Measurements from ENCODE around the gene CHAT.

Gene CHAT

DNA sequence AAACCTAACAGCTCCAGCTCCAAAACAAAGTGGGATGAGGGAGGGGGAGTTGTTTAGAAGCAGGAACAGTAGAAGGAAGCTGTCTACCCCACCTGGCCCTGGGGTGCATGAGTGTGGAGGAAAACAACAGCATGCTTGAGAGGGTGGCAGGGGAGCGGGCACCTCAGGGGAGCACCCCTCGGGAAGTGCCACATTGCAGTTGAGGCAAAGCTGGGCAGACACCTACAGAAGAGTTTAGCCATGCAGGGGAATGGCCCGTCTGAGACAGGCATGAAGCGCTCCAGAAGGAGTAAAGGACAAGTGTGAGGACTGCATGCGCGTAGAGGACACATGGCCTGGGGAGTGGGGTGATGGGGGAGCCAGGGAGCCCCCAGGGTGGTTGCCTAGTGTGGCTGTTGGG lies 18.1 kb downstream of the CHAT start:
- no peak overlapping the region for H3K4me3 ChIP-seq (ENCODE audit: low read length)
- no peak overlapping the region for H3K27ac ChIP-seq (ENCODE audit: low read length)
- H3K4me1 ChIP-seq (ENCODE audit: control insufficient read depth, insufficient read depth, low read length) = no peaks in the 10 kb centered on the region
- H3K27me3 ChIP-seq (ENCODE audit: control insufficient read depth, insufficient read depth, low read length) = no peaks in the 10 kb centered on the region
- no peak for DNase-seq (ENCODE audit: low read depth, low spot score)
- no peaks in the 10 kb centered on the region for H3K36me3 ChIP-seq (ENCODE audit: control insufficient read depth, insufficient read depth, low read length)
- no CpG with 5 or more reads among the region's 6 CpGs for WGBS (ENCODE audit: insufficient coverage, insufficient read length)
- no peaks in the 10 kb centered on the region for H3K9me3 ChIP-seq (ENCODE audit: control insufficient read depth, insufficient read depth, low read length)

DNA sequence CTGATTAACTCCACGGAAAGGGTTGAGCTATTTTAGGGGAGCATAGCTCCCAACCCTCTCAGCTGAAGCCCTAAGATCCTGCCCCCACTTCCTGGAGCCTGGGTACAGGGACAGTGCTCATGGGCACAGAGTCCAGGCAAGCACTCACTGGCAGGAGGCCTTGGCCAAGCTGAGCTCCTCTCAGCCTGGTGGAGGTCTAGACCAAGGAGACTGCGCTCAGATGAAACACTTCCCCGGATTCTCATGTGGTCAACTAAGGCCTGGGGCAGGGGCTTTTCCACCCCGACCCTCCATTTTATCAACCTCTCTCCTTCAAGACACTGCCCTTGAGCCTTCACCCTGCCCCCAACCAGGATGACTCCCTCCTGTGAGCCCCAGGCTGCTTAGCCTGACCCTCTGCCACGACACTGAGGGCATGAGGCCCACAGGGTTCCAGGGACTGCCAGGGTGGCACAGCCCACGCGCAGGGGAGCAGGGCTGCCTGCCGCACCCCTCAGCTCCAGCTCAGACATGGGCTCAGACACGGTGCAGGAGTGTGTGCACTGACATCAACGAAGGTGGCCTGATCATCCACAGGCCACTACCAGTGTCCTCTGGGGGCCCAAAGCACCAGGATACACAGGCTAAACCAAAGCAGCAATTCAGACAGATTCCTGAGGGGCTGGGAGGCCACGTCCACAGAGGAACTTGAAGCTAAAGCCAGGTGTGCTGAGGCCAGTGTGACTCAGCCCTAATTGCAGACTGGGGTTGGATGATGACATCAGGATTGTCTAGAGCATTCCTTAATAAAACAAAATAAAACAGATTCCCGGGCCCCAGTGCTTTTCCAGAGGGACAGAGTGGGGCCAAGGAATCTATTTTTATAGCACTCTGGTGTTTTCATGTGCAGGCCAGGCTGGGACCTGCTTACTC lies 18.8 kb downstream of the CHAT start:
- no CpG with 5 or more reads among the region's 12 CpGs for WGBS (ENCODE audit: insufficient coverage, insufficient read length)
- H3K27ac ChIP-seq (ENCODE audit: low read length) = no peak overlapping the region
- H3K9me3 ChIP-seq (ENCODE audit: control insufficient read depth, insufficient read depth, low read length) = no peaks in the 10 kb centered on the region
- H3K27me3 ChIP-seq (ENCODE audit: control insufficient read depth, insufficient read depth, low read length) = no peaks in the 10 kb centered on the region
- H3K36me3 ChIP-seq (ENCODE audit: control insufficient read depth, insufficient read depth, low read length) = no peaks in the 10 kb centered on the region
- no peak for DNase-seq (ENCODE audit: low read depth, low spot score)
- H3K4me1 ChIP-seq (ENCODE audit: control insufficient read depth, insufficient read depth, low read length) = no peaks in the 10 kb centered on the region
- H3K4me3 ChIP-seq (ENCODE audit: low read length) = no peak overlapping the region

DNA sequence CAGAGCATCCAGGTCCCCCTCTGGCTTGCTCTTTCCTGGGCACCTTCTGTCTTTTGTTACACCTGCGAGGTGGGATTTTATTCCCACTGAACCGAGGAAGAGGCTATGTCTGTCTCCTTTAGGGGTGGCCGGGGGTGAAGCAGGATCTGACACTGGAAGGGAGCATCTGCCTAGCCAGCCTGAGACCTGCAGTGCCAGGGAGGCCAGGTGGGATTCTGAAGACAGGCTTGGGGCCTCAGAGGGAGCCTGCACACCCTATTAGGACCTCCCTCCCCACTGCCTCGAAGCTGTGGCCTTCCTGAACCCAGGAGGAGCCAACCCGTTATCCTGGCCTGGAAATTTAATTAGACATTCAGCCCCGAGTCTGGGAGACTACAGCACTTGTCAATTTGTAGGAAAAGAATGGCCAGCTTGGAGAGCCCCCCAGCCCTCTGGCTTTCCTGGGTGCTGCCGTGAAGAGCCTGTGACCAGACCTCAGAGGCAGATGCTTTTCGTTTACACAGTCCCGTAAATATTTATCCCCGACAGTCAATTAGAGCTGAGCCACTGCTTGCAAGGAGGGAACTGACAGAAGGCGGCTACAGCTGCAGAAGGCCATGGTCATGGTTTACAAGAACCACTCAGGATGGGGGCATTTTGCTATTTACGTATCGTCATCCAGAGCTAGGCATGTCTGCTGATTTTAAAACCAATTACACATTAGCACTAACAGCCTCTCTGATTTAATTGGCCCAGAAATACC lies 19.7 kb downstream of the CHAT start:
- Histone ChIP-seq H3K4me1 (ENCODE audit: control insufficient read depth, insufficient read depth, low read length) (no peaks in the 10 kb centered on the region), H3K9me3 (ENCODE audit: control insufficient read depth, insufficient read depth, low read length) (no peaks in the 10 kb centered on the region), H3K4me3 (ENCODE audit: low read length) (no peak overlapping the region), H3K27me3 (ENCODE audit: control insufficient read depth, insufficient read depth, low read length) (no peaks in the 10 kb centered on the region), H3K36me3 (ENCODE audit: control insufficient read depth, insufficient read depth, low read length) (no peaks in the 10 kb centered on the region), H3K27ac (ENCODE audit: low read length) (no peak overlapping the region)
- DNase-seq (ENCODE audit: low read depth, low spot score) = no peak
- no CpG with 5 or more reads among the region's 13 CpGs for WGBS (ENCODE audit: insufficient coverage, insufficient read length)

DNA sequence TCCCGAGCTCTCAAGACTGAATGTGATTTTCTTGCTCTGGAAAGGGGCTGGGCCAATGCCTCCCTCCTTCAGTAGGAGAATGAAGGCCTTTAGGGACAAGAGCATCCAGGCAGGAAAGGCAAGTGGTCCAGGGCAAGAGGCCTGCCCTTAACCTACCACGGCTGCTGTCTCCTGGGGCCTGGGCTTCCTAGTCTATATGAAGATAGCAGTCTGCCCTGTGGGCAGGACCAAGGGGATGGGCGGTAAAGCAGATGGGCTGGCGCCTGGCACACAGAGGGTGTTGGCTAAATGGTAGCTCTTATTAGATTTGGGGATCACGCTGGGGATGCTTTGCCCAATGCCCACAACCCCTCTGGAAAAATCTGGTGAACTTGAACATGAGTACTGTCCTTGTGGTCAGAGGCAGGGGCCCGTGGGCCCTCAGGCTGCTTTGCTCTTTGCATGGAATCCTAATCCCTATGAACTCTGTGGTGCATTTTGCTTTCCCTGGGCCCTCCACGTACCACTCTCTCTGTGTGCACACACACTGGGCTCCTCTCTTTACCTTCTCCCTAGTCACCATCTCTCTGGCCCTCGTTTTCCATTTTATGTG lies 20.3 kb downstream of the CHAT start:
- Histone ChIP-seq H3K4me3 (ENCODE audit: low read length) (no peak overlapping the region), H3K36me3 (ENCODE audit: control insufficient read depth, insufficient read depth, low read length) (no peaks in the 10 kb centered on the region), H3K27ac (ENCODE audit: low read length) (no peak overlapping the region), H3K27me3 (ENCODE audit: control insufficient read depth, insufficient read depth, low read length) (no peaks in the 10 kb centered on the region), H3K9me3 (ENCODE audit: control insufficient read depth, insufficient read depth, low read length) (no peaks in the 10 kb centered on the region), H3K4me1 (ENCODE audit: control insufficient read depth, insufficient read depth, low read length) (no peaks in the 10 kb centered on the region)
- no CpG with 5 or more reads among the region's 8 CpGs for WGBS (ENCODE audit: insufficient coverage, insufficient read length)
- no peak for DNase-seq (ENCODE audit: low read depth, low spot score)

DNA sequence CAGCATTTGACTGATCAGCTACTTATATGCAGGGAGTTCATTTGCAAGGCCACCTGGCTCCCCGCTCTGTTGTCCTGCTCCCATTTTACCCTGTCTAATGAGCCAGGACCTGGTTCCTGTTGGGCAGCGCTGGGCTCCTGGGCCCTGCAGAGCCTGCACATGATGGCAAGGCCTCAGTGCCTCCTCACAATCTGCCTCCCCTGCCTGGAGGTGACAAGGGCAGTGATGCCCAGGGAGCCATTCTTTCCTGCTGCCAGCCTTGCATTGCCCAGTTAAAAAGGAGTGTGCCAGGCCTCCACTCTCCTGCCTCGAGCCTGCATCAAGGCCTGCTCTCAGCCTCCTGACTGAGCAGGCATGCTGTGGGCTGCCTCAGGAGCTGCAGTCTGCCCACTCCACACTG lies 28.5 kb downstream of the CHAT start:
- WGBS (ENCODE audit: insufficient coverage, insufficient read length) = no CpG with 5 or more reads among the region's 3 CpGs
- Histone ChIP-seq H3K27ac (ENCODE audit: low read length) (no peak overlapping the region), H3K4me3 (ENCODE audit: low read length) (no peak overlapping the region), H3K4me1 (ENCODE audit: control insufficient read depth, insufficient read depth, low read length) (0 out of 2 replicates have a peak, but pooled peaks cover 1% of the 10 kb centered on the region), H3K9me3 (ENCODE audit: control insufficient read depth, insufficient read depth, low read length) (no peaks in the 10 kb centered on the region), H3K36me3 (ENCODE audit: control insufficient read depth, insufficient read depth, low read length) (no peaks in the 10 kb centered on the region), H3K27me3 (ENCODE audit: control insufficient read depth, insufficient read depth, low read length) (no peaks in the 10 kb centered on the region)
- no peak for DNase-seq (ENCODE audit: low read depth, low spot score)

- Histone ChIP-seq H3K9me3 (ENCODE audit: control insufficient read depth, insufficient read depth, low read length) (no peaks in the 10 kb centered on the region), H3K36me3 (ENCODE audit: control insufficient read depth, insufficient read depth, low read length) (no peaks in the 10 kb centered on the region), H3K4me1 (ENCODE audit: control insufficient read depth, insufficient read depth, low read length) (0 out of 2 replicates have a peak, but pooled peaks cover 1% of the 10 kb centered on the region), H3K27ac (ENCODE audit: low read length) (no peak overlapping the region), H3K27me3 (ENCODE audit: control insufficient read depth, insufficient read depth, low read length) (no peaks in the 10 kb centered on the region), H3K4me3 (ENCODE audit: low read length) (no peak overlapping the region)
- no peak for DNase-seq (ENCODE audit: low read depth, low spot score)
- no CpG with 5 or more reads among the region's 5 CpGs for WGBS (ENCODE audit: insufficient coverage, insufficient read length)
These were observed 29.6 kb downstream of the CHAT start for GRCh38 chr10:49643241-49644034.

- Histone ChIP-seq H3K4me1 (ENCODE audit: control insufficient read depth, insufficient read depth, low read length) (0 out of 2 replicates have a peak, but pooled peaks cover 2% of the 10 kb centered on the region), H3K27me3 (ENCODE audit: control insufficient read depth, insufficient read depth, low read length) (no peaks in the 10 kb centered on the region), H3K27ac (ENCODE audit: low read length) (no peak overlapping the region), H3K36me3 (ENCODE audit: control insufficient read depth, insufficient read depth, low read length) (no peaks in the 10 kb centered on the region), H3K4me3 (ENCODE audit: low read length) (no peak overlapping the region), H3K9me3 (ENCODE audit: control insufficient read depth, insufficient read depth, low read length) (no peaks in the 10 kb centered on the region)
- no peak for DNase-seq (ENCODE audit: low read depth, low spot score)
- WGBS (ENCODE audit: insufficient coverage, insufficient read length) = no CpG with 5 or more reads among the region's 7 CpGs
These were observed 30.3 kb downstream of the CHAT start for GRCh38 chr10:49644035-49644646.

DNA sequence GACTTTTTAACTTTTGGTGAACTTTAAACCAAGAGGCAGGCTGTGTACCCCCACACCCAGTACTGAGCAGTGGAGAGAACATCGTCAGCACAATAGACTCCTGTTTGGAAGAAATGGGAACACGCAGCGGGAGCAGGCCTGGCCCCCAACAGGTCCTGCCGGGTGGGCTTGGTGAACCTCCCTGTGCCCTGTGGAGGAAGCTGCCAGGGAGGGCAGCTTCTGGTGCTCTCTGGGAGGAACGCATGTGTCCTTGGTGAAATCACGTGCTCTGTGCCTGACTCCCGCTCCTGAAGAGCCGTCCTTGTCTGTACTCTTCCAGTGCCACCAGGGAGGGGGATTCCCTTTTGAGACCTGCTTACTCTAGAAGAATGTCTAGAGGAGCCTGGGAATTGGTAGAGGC lies 31.6 kb downstream of the CHAT start:
- no peak overlapping the region for H3K27ac ChIP-seq (ENCODE audit: low read length)
- no peak for DNase-seq (ENCODE audit: low read depth, low spot score)
- 0 out of 2 replicates have a peak, but pooled peaks cover 3% of the 10 kb centered on the region for H3K4me1 ChIP-seq (ENCODE audit: control insufficient read depth, insufficient read depth, low read length)
- H3K9me3 ChIP-seq (ENCODE audit: control insufficient read depth, insufficient read depth, low read length) = no peaks in the 10 kb centered on the region
- H3K36me3 ChIP-seq (ENCODE audit: control insufficient read depth, insufficient read depth, low read length) = no peaks in the 10 kb centered on the region
- WGBS (ENCODE audit: insufficient coverage, insufficient read length) = no CpG with 5 or more reads among the region's 8 CpGs
- no peaks in the 10 kb centered on the region for H3K27me3 ChIP-seq (ENCODE audit: control insufficient read depth, insufficient read depth, low read length)
- H3K4me3 ChIP-seq (ENCODE audit: low read length) = no peak overlapping the region

DNA sequence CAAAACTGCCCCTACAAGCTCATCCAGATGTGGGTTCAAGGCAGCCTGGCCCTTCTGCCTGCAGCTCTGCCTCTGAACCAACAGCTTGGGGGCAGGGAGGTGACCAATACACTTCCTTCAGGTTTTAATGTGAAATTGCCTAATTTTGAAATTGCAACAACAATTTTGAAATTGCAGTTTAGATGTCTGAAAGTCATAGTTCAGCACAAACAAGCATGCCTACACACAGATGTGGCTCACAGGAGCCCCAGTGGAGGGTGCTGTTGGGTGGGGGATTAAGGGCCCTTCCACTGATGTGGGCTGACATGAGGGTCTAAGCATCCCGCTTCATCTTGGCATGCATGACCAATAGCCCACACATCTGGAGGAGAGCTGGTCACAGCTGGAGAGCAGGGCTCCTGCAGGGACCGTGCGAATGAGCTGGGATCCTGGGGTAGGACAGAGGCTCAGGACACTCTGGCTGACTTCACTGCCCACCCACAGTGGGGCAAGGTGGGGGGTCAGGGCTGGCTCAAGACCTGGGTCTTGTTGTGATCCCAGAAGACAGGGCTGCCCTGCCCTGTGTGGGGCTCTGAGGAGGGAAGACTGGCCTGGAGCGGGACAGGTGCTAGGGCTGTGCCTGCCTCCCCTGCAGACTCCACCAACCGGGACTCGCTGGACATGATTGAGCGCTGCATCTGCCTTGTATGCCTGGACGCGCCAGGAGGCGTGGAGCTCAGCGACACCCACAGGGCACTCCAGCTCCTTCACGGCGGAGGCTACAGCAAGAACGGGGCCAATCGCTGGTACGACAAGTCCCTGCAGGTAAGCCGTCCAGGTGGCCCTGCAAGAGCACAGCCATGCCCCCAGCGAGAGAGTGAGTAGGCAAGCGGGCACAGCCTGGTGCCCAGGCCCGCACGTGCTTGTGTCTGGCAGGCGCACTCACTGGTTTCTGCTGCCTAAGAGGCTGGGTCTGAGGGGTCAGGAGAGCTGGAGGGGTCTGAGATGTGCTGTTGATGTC lies 32.3 kb downstream of the CHAT start:
- no peak for DNase-seq (ENCODE audit: low read depth, low spot score)
- Histone ChIP-seq H3K27me3 (ENCODE audit: control insufficient read depth, insufficient read depth, low read length) (no peaks in the 10 kb centered on the region), H3K4me1 (ENCODE audit: control insufficient read depth, insufficient read depth, low read length) (0 out of 2 replicates have a peak, but pooled peaks cover 3% of the 10 kb centered on the region), H3K27ac (ENCODE audit: low read length) (no peak overlapping the region), H3K9me3 (ENCODE audit: control insufficient read depth, insufficient read depth, low read length) (no peaks in the 10 kb centered on the region), H3K36me3 (ENCODE audit: control insufficient read depth, insufficient read depth, low read length) (no peaks in the 10 kb centered on the region), H3K4me3 (ENCODE audit: low read length) (no peak overlapping the region)
- no CpG with 5 or more reads among the region's 22 CpGs for WGBS (ENCODE audit: insufficient coverage, insufficient read length)

Measured in iPS DF 6.9 (cell line).